Measurements from ENCODE around the gene MAP4K3. TPM values are rescaled to one million over a fixed set of nuclear protein-coding genes. Genes with fewer than 3 reads are reported as not detected.
A peak's percentile ranks its signal among the peaks of the same experiment; 100 is the strongest.

The MAP4K3 gene
- polyA plus RNA-seq, 1 experiment, result 43.5 TPM

DNA sequence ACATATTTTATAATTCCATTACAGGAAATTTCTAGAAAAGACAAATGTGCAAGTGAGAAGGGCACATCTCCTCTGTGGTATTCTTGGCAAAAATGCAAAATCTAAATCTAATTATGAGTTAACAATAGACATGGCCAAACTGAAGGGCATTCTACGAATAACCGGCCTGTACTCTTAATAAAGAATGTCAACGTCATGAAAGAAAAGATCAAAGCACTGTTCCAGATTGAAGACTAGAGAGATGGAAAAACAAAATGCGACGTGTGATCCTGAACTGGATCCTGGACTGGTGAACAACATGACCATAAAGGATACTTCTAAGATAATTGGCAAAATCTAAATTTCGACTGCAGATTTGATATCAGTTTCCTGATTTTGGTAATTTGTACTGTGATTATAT lies 196.3 kb downstream of the MAP4K3 start:
- ChIA-PET CTCF (no interaction called here), POLR2A (no interaction called here)

DNA sequence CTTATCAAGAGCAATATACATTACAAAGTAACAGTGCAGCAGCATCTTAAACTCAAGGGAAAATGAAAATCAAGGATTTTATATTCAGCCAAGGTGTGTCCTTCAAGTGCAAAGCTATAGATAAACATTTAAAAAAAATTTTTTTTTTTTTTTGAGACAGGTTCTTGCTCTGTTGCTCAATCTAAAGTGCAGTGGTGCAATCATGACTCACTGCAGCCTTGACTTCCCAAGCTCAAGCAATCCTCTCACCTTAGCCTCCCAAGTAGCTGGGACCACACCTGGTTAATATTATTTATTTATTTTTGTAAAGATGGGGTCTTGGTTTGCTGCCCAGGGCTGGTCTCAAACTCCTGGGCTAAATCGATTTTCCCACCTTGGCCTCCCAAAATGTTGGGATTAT lies 202.3 kb downstream of the MAP4K3 start:
- Histone ChIP-seq H3K4me3 (ENCODE audit: low read depth, low read length) (no peak overlapping the region), H3K9me3 (ENCODE audit: control insufficient read depth, insufficient read depth, low read length) (no peaks in the 10 kb centered on the region), H3K27ac (ENCODE audit: low read depth, low read length) (no peak overlapping the region), H3K27me3 (ENCODE audit: control insufficient read depth, insufficient read depth, low read length) (no peaks in the 10 kb centered on the region)
- TF ChIP-seq, protein P1, sequence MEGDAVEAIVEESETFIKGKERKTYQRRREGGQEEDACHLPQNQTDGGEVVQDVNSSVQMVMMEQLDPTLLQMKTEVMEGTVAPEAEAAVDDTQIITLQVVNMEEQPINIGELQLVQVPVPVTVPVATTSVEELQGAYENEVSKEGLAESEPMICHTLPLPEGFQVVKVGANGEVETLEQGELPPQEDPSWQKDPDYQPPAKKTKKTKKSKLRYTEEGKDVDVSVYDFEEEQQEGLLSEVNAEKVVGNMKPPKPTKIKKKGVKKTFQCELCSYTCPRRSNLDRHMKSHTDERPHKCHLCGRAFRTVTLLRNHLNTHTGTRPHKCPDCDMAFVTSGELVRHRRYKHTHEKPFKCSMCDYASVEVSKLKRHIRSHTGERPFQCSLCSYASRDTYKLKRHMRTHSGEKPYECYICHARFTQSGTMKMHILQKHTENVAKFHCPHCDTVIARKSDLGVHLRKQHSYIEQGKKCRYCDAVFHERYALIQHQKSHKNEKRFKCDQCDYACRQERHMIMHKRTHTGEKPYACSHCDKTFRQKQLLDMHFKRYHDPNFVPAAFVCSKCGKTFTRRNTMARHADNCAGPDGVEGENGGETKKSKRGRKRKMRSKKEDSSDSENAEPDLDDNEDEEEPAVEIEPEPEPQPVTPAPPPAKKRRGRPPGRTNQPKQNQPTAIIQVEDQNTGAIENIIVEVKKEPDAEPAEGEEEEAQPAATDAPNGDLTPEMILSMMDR (IDR thresholded peaks at IDR 0.05; ENCODE audit: low read depth, low read length), result no peak
- POLR2A ChIA-PET, result no interaction called here
- no peak for DNase-seq (ENCODE audit: low read depth, low spot score)
- CTCF ChIA-PET, result no interaction called here

More for the DNA sequence above, 196.3 kb downstream of the MAP4K3 start:
- Histone ChIP-seq H3K27me3 (ENCODE audit: control insufficient read depth, insufficient read depth, low read length) (no peaks in the 10 kb centered on the region), H3K27ac (ENCODE audit: low read depth, low read length) (no peak overlapping the region), H3K4me3 (ENCODE audit: low read depth, low read length) (no peak overlapping the region), H3K9me3 (ENCODE audit: control insufficient read depth, insufficient read depth, low read length) (peaks cover 10% of the 10 kb centered on the region; the same call in 1 of the 2 replicates)
- TF ChIP-seq, protein P1 (IDR thresholded peaks at IDR 0.05; ENCODE audit: low read depth, low read length), result no peak
- no peak for DNase-seq (ENCODE audit: low read depth, low spot score)

DNA sequence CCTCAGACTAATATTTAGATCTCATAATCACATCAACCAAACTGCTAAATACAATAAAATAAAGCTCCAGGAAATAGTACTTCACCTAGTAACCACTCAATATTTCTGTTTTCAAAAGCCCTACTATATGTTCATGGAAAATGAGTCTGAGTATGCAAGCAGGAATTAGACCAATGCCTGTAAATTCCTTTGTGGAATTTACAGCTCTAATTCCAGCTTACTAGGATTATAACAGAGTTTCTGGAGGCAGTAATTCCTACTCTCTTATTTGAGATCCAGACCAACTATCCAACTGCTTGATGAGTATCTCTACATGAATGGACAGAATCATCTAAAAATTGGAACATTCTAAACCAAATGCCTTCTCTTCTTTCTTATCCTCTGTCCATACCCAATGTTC lies 204.9 kb downstream of the MAP4K3 start:
- ChIA-PET POLR2A (no interaction called here), CTCF (interaction anchor here (0.7 to 6.8 kb wide), 3 partner anchors 165 to 284 kb away, joined by 3 to 140 read pairs (median 3); no protein-coding TSS in a partner anchor)
- Histone ChIP-seq H3K27me3 (ENCODE audit: control insufficient read depth, insufficient read depth, low read length) (no peaks in the 10 kb centered on the region), H3K4me3 (ENCODE audit: low read depth, low read length) (no peak overlapping the region), H3K27ac (ENCODE audit: low read depth, low read length) (no peak overlapping the region), H3K9me3 (ENCODE audit: control insufficient read depth, insufficient read depth, low read length) (no peaks in the 10 kb centered on the region)
- DNase-seq (ENCODE audit: low read depth, low spot score), result no peak
- TF ChIP-seq, protein P1 (IDR thresholded peaks at IDR 0.05; ENCODE audit: low read depth, low read length), result no peak

DNA sequence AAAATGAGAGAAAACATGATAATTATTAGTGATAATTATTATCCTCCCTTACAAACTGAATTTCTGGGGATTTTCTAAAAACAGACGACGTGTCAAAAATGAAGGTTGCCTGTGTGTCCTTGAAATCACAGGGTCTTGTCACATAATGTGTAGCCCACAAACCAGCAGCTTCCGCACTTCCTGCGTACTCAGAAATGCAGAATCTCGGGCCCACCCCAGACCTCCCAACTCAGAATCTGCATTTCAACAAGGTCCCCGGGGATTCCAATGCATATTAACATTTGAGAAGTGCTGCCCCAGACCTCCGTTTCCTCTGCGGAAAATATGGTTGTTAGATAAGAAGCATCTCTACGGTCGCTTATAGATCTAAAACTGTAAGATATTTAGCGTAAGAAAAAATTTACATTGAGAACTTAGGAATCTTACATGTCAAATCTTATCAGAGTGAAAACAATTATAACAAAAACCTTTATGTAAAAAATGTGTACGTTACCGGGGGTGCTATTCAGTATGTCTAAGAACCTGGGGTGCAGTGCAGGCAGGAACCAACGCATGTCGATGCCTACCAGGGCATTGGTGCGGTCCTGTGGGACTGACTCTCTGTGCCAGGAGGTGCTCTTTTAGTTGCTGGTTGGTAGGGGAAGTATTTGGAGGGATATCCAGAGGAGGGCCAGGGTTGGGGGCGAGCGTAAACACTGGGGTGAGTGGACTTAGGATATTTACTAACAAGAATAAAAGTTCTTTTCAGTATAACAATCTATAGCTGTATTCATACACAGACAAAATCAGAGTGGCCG lies 208.5 kb downstream of the MAP4K3 start:
- H3K27me3 ChIP-seq (ENCODE audit: control insufficient read depth, insufficient read depth, low read length), result no peaks in the 10 kb centered on the region
- CTCF ChIA-PET, result interaction anchor here (0.7 to 7.1 kb wide), 45 partner anchors 9 to 373 kb away, joined by 3 to 342 read pairs (median 4); partner anchors contain the start of genes DHX57, MORN2 and SOS1
- TF ChIP-seq, protein P1 (IDR thresholded peaks at IDR 0.05; ENCODE audit: low read depth, low read length), result no peak
- H3K27ac ChIP-seq (ENCODE audit: low read depth, low read length), result no peak overlapping the region
- POLR2A ChIA-PET, result interaction anchor here (1.0 to 1.7 kb wide), 4 partner anchors 108 to 477 kb away, joined by 4 to 7 read pairs (median 6); partner anchors contain the start of genes SOS1 and SRSF7
- no peak for DNase-seq (ENCODE audit: low read depth, low spot score)
- peak overlapping the region; percentile 23; the same call in 1 of the 2 replicates for H3K4me3 ChIP-seq (ENCODE audit: low read depth, low read length)
- H3K9me3 ChIP-seq (ENCODE audit: control insufficient read depth, insufficient read depth, low read length), result no peaks in the 10 kb centered on the region

Measured in AG04450 (cell line).